Astrocyte (in vitro differentiated cells and primary cell): Measurements from ENCODE around the gene ADH1C. TPM values are rescaled to one million over a fixed set of nuclear protein-coding genes. Genes with fewer than 3 reads are reported as not detected.
"Not testable (repeated sequence)": the region's sequence is repeated elsewhere in the genome, so short reads cannot be mapped to it uniquely, and the experiment has no call there.

Experiments
- DNase-seq: peaks from one replicate; pipeline ENCODE4 v3.0.0-alpha.2; 2010; ENCODE audit warnings: low read depth
- FAIRE-seq: peaks from 2 replicates; lab custom pipeline; 2011; peaks lifted over from hg19 to GRCh38; lab: Jason Lieb, UNC
- H2AFZ ChIP-seq: 2 replicates; pipeline ENCODE4 v1.6.0; 2012; ENCODE audit warnings: low read depth, low read length, inconsistent platforms
- H3K27ac ChIP-seq: 2 replicates; pipeline ENCODE4 v1.5.1; 2011; ENCODE audit warnings: low read depth, low read length, inconsistent platforms
- H3K27me3 ChIP-seq: 2 replicates; pipeline ENCODE4 v1.6.0; 2011; ENCODE audit warnings: low read length, inconsistent platforms; ENCODE audit not compliant: insufficient read depth
- H3K36me3 ChIP-seq: 2 replicates; pipeline ENCODE4 v1.5.1; 2011; ENCODE audit warnings: low read length, inconsistent platforms; ENCODE audit not compliant: insufficient read depth
- H3K4me1 ChIP-seq: 2 replicates; pipeline ENCODE4 v1.5.1; 2011; ENCODE audit warnings: low read length, inconsistent platforms; ENCODE audit not compliant: insufficient read depth
- H3K4me2 ChIP-seq: 2 replicates; pipeline ENCODE4 v1.6.0; 2012; ENCODE audit warnings: low read length, inconsistent platforms
- H3K4me3 ChIP-seq: 2 replicates; pipeline ENCODE4 v1.5.1; 2011; ENCODE audit warnings: low read depth, mild to moderate bottlenecking, low read length, inconsistent platforms; ENCODE audit not compliant: insufficient read depth
- H3K79me2 ChIP-seq: 2 replicates; pipeline ENCODE4 v1.6.0; 2012; ENCODE audit warnings: mild to moderate bottlenecking, low read length, inconsistent platforms; ENCODE audit not compliant: insufficient read depth
- H3K9ac ChIP-seq: 2 replicates; pipeline ENCODE4 v1.6.0; 2012; ENCODE audit warnings: mild to moderate bottlenecking, low read length, inconsistent platforms
- H3K9me3 ChIP-seq: 2 replicates; pipeline ENCODE4 v1.5.1; 2012; ENCODE audit warnings: low read depth, mild to moderate bottlenecking, low read length, inconsistent platforms; ENCODE audit not compliant: insufficient read depth
- H4K20me1 ChIP-seq: 2 replicates; pipeline ENCODE4 v1.6.0; 2012; ENCODE audit warnings: low read length, inconsistent platforms; ENCODE audit not compliant: insufficient read depth
- H3K27ac Mint-ChIP-seq: one replicate; pipeline ENCODE4 v1.8.0; 2021; ENCODE audit warnings: mild to moderate bottlenecking, mixed read lengths; ENCODE audit not compliant: unreplicated experiment
- H3K27me3 Mint-ChIP-seq: one replicate; pipeline ENCODE4 v1.8.0; 2021; ENCODE audit warnings: low read depth, mixed read lengths; ENCODE audit not compliant: unreplicated experiment
- H3K36me3 Mint-ChIP-seq: one replicate; pipeline ENCODE4 v1.8.0; 2021; ENCODE audit warnings: low read depth, mixed read lengths; ENCODE audit not compliant: unreplicated experiment
- H3K4me1 Mint-ChIP-seq: one replicate; pipeline ENCODE4 v1.8.0; 2021; ENCODE audit warnings: low read depth, mixed read lengths; ENCODE audit not compliant: unreplicated experiment
- H3K4me3 Mint-ChIP-seq: one replicate; pipeline ENCODE4 v1.8.0; 2021; ENCODE audit warnings: mild to moderate bottlenecking, moderate library complexity, mixed read lengths; ENCODE audit not compliant: unreplicated experiment
- H3K9me3 Mint-ChIP-seq: one replicate; pipeline ENCODE4 v1.8.0; 2021; ENCODE audit warnings: mild to moderate bottlenecking, mixed read lengths; ENCODE audit not compliant: unreplicated experiment
- EZH2 ChIP-seq: IDR thresholded peaks from 2 replicates; pipeline ENCODE4 v1.6.1; 2012; ENCODE audit warnings: mild to moderate bottlenecking, low read length, inconsistent platforms; ENCODE audit not compliant: insufficient read depth
- total RNA-seq: library from RNA; stranded (reverse); gene quantifications from 2 replicates; pipeline ENCODE4 v1.2.1, GENCODE V29; 2021
- TF ChIP-seq, protein P1 (sequence below): IDR thresholded peaks from 2 replicates; pipeline ENCODE4 v1.5.1; 2011; ENCODE audit warnings: low read depth, mild to moderate bottlenecking, inconsistent platforms, low read length, moderate library complexity; ENCODE audit not compliant: insufficient read depth

ADH1C gene
- total RNA-seq, 1 donor from 2014 or later: not detected

DNA sequence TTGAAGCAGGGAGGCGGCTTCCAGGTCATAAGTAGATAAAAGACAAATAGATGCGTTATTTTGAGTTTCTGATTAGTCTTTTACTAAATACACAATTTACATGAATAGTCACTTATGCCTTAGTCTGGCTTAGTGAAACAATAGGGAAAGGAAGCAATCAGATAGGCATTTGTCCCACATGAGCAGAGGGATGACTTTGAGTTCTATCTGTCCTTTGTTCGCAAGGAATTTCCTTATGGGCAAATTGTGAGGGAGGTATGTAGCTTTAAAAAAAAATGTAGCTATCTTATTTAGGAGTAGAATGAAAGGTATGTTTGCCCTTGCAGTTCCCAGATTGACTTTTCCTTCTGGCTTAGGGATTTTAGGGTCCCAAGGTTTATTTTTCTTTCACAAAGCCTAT, 26.3 kb upstream of the ADH1C start:
- no peak overlapping the region for H3K4me3 ChIP-seq
- H3K36me3 Mint-ChIP-seq: no peaks in the 10 kb centered on the region

DNA sequence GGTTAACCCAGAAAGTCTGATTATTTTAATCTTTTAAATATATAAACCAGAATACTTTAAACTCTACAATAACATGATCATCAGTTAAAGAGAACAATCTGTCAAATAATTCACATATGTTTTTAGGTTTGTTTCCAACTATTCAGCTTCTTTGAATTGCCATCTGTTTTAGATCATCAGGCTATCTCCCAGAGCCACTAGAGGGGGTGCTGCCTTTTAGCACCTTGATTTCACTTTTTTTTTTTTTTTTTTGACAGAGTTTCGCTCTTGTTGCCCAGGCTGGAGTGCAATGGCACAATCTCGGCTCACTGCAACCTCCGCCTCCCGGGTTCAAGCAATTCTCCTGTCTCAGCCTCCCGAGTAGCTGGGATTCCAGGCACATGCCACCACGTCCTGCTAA, 24.8 kb upstream of the ADH1C start:
- H3K4me1 Mint-ChIP-seq, H3K36me3 ChIP-seq, H4K20me1 ChIP-seq, H3K4me3 ChIP-seq, H3K27me3 Mint-ChIP-seq, H3K9me3 Mint-ChIP-seq, H3K36me3 Mint-ChIP-seq, H3K27me3 ChIP-seq, H3K9ac ChIP-seq, H3K4me3 Mint-ChIP-seq, DNase-seq, FAIRE-seq, H2AFZ ChIP-seq, H3K9me3 ChIP-seq, H3K27ac Mint-ChIP-seq, H3K4me1 ChIP-seq, H3K4me2 ChIP-seq, H3K79me2 ChIP-seq, H3K27ac ChIP-seq: not testable (repeated sequence)
- TF ChIP-seq, protein P1, sequence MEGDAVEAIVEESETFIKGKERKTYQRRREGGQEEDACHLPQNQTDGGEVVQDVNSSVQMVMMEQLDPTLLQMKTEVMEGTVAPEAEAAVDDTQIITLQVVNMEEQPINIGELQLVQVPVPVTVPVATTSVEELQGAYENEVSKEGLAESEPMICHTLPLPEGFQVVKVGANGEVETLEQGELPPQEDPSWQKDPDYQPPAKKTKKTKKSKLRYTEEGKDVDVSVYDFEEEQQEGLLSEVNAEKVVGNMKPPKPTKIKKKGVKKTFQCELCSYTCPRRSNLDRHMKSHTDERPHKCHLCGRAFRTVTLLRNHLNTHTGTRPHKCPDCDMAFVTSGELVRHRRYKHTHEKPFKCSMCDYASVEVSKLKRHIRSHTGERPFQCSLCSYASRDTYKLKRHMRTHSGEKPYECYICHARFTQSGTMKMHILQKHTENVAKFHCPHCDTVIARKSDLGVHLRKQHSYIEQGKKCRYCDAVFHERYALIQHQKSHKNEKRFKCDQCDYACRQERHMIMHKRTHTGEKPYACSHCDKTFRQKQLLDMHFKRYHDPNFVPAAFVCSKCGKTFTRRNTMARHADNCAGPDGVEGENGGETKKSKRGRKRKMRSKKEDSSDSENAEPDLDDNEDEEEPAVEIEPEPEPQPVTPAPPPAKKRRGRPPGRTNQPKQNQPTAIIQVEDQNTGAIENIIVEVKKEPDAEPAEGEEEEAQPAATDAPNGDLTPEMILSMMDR: peak; percentile 38

More for the DNA sequence above, 26.3 kb upstream of the ADH1C start:
- Mint-ChIP-seq H3K27ac (no peak overlapping the region), H3K27me3 (no peaks in the 10 kb centered on the region), H3K4me1 (no peaks in the 10 kb centered on the region), H3K4me3 (no peak overlapping the region), H3K9me3 (peaks cover 8% of the 10 kb centered on the region)
- no peak overlapping the region for H2AFZ ChIP-seq
- no peaks in the 10 kb centered on the region for H3K27me3 ChIP-seq
- TF ChIP-seq EZH2: no peak
- TF ChIP-seq, protein P1: no peak
- no peaks in the 10 kb centered on the region for H3K4me1 ChIP-seq
- H3K9ac ChIP-seq: no peak overlapping the region
- DNase-seq (no peak), FAIRE-seq (no peak)
- H3K9me3 ChIP-seq: no peaks in the 10 kb centered on the region
- H3K4me2 ChIP-seq: no peak overlapping the region
- no peaks in the 10 kb centered on the region for H4K20me1 ChIP-seq
- no peaks in the 10 kb centered on the region for H3K36me3 ChIP-seq
- H3K79me2 ChIP-seq: no peaks in the 10 kb centered on the region
- no peak overlapping the region for H3K27ac ChIP-seq

DNA sequence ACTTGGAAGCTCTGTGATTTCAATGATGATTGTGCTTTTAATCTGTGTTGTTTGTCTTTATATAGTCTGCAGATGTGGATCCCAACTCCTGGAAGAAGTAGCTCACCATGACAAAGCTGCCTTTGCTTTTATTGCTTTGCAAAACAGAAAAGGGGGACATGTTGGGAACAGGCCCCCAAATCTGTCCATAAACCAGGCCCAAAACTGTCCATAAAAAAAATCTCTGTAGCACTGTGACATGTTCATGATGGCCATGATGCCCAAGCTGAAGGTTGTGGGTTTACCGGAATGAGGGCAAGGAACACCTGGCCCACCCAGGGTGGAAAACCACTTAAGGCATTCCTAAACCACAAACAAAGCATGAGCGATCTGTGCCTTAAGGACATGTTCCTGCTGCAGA, 19.9 kb upstream of the ADH1C start:
- H3K36me3 Mint-ChIP-seq, H3K4me3 Mint-ChIP-seq, H4K20me1 ChIP-seq, FAIRE-seq, H3K27ac ChIP-seq, H2AFZ ChIP-seq, H3K4me1 Mint-ChIP-seq, H3K9me3 ChIP-seq, H3K4me1 ChIP-seq, H3K9me3 Mint-ChIP-seq, H3K4me3 ChIP-seq, H3K27me3 Mint-ChIP-seq, H3K27ac Mint-ChIP-seq, H3K4me2 ChIP-seq, H3K36me3 ChIP-seq, H3K27me3 ChIP-seq, DNase-seq, H3K9ac ChIP-seq, H3K79me2 ChIP-seq: not testable (repeated sequence)

DNA sequence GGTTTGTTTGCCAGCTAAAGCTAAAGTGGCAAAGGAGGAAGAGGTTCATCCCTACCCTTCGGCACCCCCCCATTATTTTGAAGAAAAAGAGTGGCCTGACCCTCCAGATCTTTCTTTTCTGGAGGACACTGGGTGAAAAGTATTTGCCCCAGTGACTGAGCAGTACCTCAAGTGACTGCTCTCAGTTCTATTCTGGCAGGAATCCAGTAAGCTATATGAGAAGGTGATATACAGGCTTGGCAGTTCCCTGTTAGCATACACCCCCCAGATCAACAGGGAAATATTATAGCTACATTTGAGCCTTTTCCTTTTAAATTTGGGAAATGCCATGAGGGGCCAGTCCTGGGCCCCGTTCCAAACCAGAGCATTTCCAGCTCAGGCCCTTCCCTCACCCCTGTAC, 15.3 kb upstream of the ADH1C start:
- not testable (repeated sequence) for H3K27me3 ChIP-seq, H3K36me3 ChIP-seq, DNase-seq

More for the DNA sequence above, 15.3 kb upstream of the ADH1C start:
- H3K36me3 Mint-ChIP-seq, H3K27ac ChIP-seq, H3K27ac Mint-ChIP-seq, H3K9me3 ChIP-seq, H3K4me2 ChIP-seq, H3K4me3 Mint-ChIP-seq, FAIRE-seq, H3K9me3 Mint-ChIP-seq, H2AFZ ChIP-seq, H3K4me1 Mint-ChIP-seq, H3K9ac ChIP-seq, H3K4me1 ChIP-seq, H3K27me3 Mint-ChIP-seq, H3K4me3 ChIP-seq, H3K79me2 ChIP-seq, H4K20me1 ChIP-seq: not testable (repeated sequence)
